ENCODE data around the gene PPP5C. TPM values are rescaled to one million over a fixed set of nuclear protein-coding genes. Genes with fewer than 3 reads are reported as not detected.

PPP5C gene
- polyA plus RNA-seq, 3 donors = 9.9 to 76.3 (median 12.6) TPM

- no peaks in the 10 kb centered on the region for H3K4me1 ChIP-seq (ENCODE audit: control insufficient read depth in 1 of 2, insufficient read depth in 2 of 2, low read length in 2 of 2)
- H3K9ac ChIP-seq (ENCODE audit: insufficient read depth, low read length, poor library complexity, severe bottlenecking) = no peak overlapping the region
- no peaks in the 10 kb centered on the region for H3K4me1 Mint-ChIP-seq
- DNase-seq = no peak
- WGBS (ENCODE audit: insufficient coverage) = no CpG with 5 or more reads among the region's 5 CpGs
- no peak for TF ChIP-seq CTCF (IDR thresholded peaks at IDR 0.05)
- peaks cover 0 to 1% (median 0%) of the 10 kb centered on the region in 3 donors for H3K27me3 Mint-ChIP-seq (ENCODE audit: low read depth in 3 of 3)
- H3K9me3 Mint-ChIP-seq = no peaks in the 10 kb centered on the region
- intact Hi-C loops (cut with micrococcal nuclease) = no loop called here
- no peak overlapping the region for H3K4me3 Mint-ChIP-seq
- no peaks in the 10 kb centered on the region for H3K27me3 ChIP-seq (ENCODE audit: control insufficient read depth in 2 of 2, insufficient read depth in 2 of 2, low read length in 2 of 2)
- H3K4me3 ChIP-seq (replicated peaks in 1 of 3; ENCODE audit: low read depth in 2 of 3, low read length in 3 of 3) = no peak overlapping the region
- H3K27ac ChIP-seq (ENCODE audit: low read depth in 1 of 2, low read length in 2 of 2) = no peak overlapping the region
- no peak overlapping the region for H3K27ac Mint-ChIP-seq
- H3K9me3 ChIP-seq (replicated peaks in 1 of 2; ENCODE audit: control insufficient read depth in 1 of 2, insufficient read depth in 1 of 2, low read length in 2 of 2) = no peaks in the 10 kb centered on the region
- H3K79me2 ChIP-seq (ENCODE audit: insufficient read depth, low read length) = peaks cover 28% of the 10 kb centered on the region
- no peak overlapping the region for H2AFZ ChIP-seq (ENCODE audit: insufficient read depth, low read depth, low read length, poor library complexity, severe bottlenecking)
- H3K4me2 ChIP-seq (replicated peaks; ENCODE audit: extremely low read depth, low read length, poor library complexity, severe bottlenecking) = no peak overlapping the region
- H4K20me1 ChIP-seq (ENCODE audit: insufficient read depth, low read length) = peaks cover 34% of the 10 kb centered on the region
- peaks cover 39 to 60% of the 10 kb centered on the region in 2 donors for H3K36me3 Mint-ChIP-seq
- H3K36me3 ChIP-seq (replicated peaks in 1 of 2; ENCODE audit: control insufficient read depth in 1 of 2, insufficient read depth in 2 of 2, low read length in 2 of 2) = peaks cover 27 to 65% of the 10 kb centered on the region in 2 donors
Measured at GRCh38 chr19:46367426-46367825, 20.5 kb downstream of the PPP5C start.

GRCh38 chr19:46368116-46368515 is 21.2 kb downstream of the PPP5C start:
- Mint-ChIP-seq H3K36me3 (peaks cover 39 to 61% of the 10 kb centered on the region in 2 donors), H3K9me3 (no peaks in the 10 kb centered on the region), H3K27ac (peak overlapping the region in 1 of 7 donors; percentile 50), H3K4me1 (no peaks in the 10 kb centered on the region), H3K4me3 (no peak overlapping the region), H3K27me3 (ENCODE audit: low read depth in 3 of 3) (peaks cover 0 to 1% (median 0%) of the 10 kb centered on the region in 3 donors)
- Histone ChIP-seq H3K4me2 (replicated peaks; ENCODE audit: extremely low read depth, low read length, poor library complexity, severe bottlenecking) (no peak overlapping the region), H3K9ac (ENCODE audit: insufficient read depth, low read length, poor library complexity, severe bottlenecking) (no peak overlapping the region), H3K27me3 (ENCODE audit: control insufficient read depth in 2 of 2, insufficient read depth in 2 of 2, low read length in 2 of 2) (no peaks in the 10 kb centered on the region), H2AFZ (ENCODE audit: insufficient read depth, low read depth, low read length, poor library complexity, severe bottlenecking) (no peak overlapping the region), H3K27ac (ENCODE audit: low read depth in 1 of 2, low read length in 2 of 2) (no peak overlapping the region), H3K9me3 (replicated peaks in 1 of 2; ENCODE audit: control insufficient read depth in 1 of 2, insufficient read depth in 1 of 2, low read length in 2 of 2) (no peaks in the 10 kb centered on the region), H3K4me1 (ENCODE audit: control insufficient read depth in 1 of 2, insufficient read depth in 2 of 2, low read length in 2 of 2) (no peaks in the 10 kb centered on the region), H3K36me3 (replicated peaks in 1 of 2; ENCODE audit: control insufficient read depth in 1 of 2, insufficient read depth in 2 of 2, low read length in 2 of 2) (peaks cover 28 to 65% of the 10 kb centered on the region in 2 donors), H4K20me1 (ENCODE audit: insufficient read depth, low read length) (peaks cover 34% of the 10 kb centered on the region), H3K4me3 (replicated peaks in 1 of 3; ENCODE audit: low read depth in 2 of 3, low read length in 3 of 3) (no peak overlapping the region), H3K79me2 (ENCODE audit: insufficient read depth, low read length) (peaks cover 33% of the 10 kb centered on the region)
- WGBS (ENCODE audit: insufficient coverage) = 96% methylated on average over 7 of the region's 7 CpGs
- TF ChIP-seq CTCF (IDR thresholded peaks at IDR 0.05) = no peak
- no peak for DNase-seq
- intact Hi-C loops (cut with micrococcal nuclease) = no loop called here
